ENCODE data around the gene OR10H3. TPM values are rescaled to one million over a fixed set of nuclear protein-coding genes. Genes with fewer than 3 reads are reported as not detected.

OR10H3 gene
- total and polyA plus RNA-seq, 8 donors, result not detected

DNA sequence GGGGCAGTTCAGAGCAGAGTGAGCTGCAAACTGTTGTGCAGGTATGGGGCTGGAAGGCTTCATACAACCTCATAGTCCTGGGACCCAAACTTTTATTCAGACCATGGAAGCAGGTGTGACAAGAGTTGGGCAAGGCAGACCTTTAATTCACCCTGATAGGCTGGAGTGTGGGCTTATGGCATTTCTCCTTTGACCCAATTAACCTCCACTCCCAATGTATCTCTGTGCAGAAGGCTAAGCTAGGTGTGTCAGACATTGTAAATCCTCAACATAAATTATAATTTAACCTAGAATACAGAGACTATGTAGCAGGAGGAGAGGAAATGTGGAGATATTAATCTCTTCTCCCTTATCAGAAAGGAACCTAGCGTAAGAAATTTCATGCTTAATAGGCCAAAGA is 22.1 kb upstream of the OR10H3 start:
- H3K27me3 ChIP-seq, result peaks cover 0 to 19% of the 10 kb centered on the region in 2 donors
- TF ChIP-seq, protein P1, sequence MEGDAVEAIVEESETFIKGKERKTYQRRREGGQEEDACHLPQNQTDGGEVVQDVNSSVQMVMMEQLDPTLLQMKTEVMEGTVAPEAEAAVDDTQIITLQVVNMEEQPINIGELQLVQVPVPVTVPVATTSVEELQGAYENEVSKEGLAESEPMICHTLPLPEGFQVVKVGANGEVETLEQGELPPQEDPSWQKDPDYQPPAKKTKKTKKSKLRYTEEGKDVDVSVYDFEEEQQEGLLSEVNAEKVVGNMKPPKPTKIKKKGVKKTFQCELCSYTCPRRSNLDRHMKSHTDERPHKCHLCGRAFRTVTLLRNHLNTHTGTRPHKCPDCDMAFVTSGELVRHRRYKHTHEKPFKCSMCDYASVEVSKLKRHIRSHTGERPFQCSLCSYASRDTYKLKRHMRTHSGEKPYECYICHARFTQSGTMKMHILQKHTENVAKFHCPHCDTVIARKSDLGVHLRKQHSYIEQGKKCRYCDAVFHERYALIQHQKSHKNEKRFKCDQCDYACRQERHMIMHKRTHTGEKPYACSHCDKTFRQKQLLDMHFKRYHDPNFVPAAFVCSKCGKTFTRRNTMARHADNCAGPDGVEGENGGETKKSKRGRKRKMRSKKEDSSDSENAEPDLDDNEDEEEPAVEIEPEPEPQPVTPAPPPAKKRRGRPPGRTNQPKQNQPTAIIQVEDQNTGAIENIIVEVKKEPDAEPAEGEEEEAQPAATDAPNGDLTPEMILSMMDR (IDR thresholded peaks at IDR 0.05), result no peak
- H3K4me1 ChIP-seq, result no peaks in the 10 kb centered on the region
- H3K27ac ChIP-seq, result no peak overlapping the region
- H3K9me3 ChIP-seq, result no peaks in the 10 kb centered on the region
- no peaks in the 10 kb centered on the region for H3K36me3 ChIP-seq
- no peak overlapping the region for H3K4me3 ChIP-seq
- intact Hi-C loops (cut with DNase I), result no loop called here
- no peak for ATAC-seq
- DNase-seq, result no peak

DNA sequence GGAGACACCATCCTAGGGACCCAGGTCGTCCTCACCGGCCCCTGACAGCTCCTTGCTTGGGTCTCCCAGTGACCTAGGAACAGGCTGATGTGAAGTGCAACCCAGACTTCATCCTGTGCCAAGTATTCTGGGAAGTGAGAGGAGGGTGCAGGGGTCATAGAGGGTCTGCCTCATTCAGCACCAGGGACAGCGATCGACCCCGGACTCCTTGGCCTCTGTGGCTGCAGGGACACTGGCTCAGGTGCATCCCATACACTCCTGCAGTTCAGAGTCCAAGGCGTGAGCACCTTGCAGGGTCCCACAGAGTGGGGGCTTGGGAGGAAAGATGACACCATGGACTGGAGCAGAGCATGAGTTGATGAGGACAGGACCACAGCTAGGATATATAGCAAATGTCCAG is 20.0 kb upstream of the OR10H3 start:
- no peaks in the 10 kb centered on the region for H3K9me3 ChIP-seq
- no peak overlapping the region for H3K27ac ChIP-seq
- H3K27me3 ChIP-seq, result peaks cover 0 to 39% of the 10 kb centered on the region in 2 donors
- no peak for ATAC-seq
- TF ChIP-seq, protein P1 (IDR thresholded peaks at IDR 0.05), result no peak
- intact Hi-C loops (cut with DNase I), result no loop called here
- no peak overlapping the region for H3K4me3 ChIP-seq
- H3K4me1 ChIP-seq, result no peaks in the 10 kb centered on the region
- no peaks in the 10 kb centered on the region for H3K36me3 ChIP-seq
- DNase-seq, result no peak

DNA sequence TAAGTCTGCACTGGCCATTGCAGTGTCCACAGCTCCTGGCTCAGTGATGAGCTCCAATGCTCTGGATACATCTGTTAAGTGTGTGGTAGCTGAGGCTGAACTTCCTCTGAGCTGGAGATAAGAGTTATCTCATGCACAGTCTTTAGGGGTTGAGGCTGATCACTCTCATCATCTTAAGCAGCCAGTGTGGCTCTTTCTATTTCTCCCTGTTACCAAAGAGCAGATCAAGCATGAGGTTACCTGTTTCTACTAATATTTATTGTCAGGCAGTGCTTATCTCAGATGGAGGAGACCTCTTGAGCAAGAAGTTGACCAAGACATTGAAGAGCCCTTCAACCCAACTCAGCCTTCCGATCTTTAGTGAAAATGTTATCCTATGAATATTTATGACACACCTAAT is 16.5 kb upstream of the OR10H3 start:
- intact Hi-C loops (cut with DNase I), result no loop called here
- TF ChIP-seq, protein P1 (IDR thresholded peaks at IDR 0.05), result no peak
- no peak for DNase-seq
- Histone ChIP-seq H3K4me3 (no peak overlapping the region), H3K9me3 (no peaks in the 10 kb centered on the region), H3K27me3 (peaks cover 0 to 71% of the 10 kb centered on the region in 2 donors), H3K36me3 (no peaks in the 10 kb centered on the region), H3K4me1 (no peaks in the 10 kb centered on the region), H3K27ac (no peak overlapping the region)
- no peak for ATAC-seq

DNA sequence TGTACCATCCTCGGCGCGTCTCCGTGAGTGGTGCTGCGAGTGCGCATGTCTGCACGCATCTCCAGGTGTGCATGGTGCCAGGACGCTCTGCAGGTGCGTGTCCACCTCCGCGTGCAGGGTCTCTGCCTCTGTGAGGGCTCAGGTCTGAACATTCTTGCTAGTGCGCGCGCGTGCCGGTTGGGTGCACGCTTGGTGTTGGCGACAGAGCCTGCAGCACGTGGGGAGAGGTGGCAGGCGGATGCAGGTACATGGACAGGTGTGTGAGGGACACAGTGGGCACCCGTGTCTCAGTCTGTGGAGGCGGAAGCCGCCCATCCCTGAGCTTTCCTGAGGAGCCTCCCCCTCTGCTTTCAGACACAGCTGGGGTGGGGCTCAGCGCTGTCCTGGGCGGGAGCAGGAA is 14.8 kb upstream of the OR10H3 start:
- DNase-seq (no peak), ATAC-seq (no peak)
- no peaks in the 10 kb centered on the region for H3K36me3 ChIP-seq
- intact Hi-C loops (cut with DNase I), result no loop called here
- H3K27ac ChIP-seq, result no peak overlapping the region
- H3K9me3 ChIP-seq, result no peaks in the 10 kb centered on the region
- peaks cover 0 to 70% of the 10 kb centered on the region in 2 donors for H3K27me3 ChIP-seq
- no peaks in the 10 kb centered on the region for H3K4me1 ChIP-seq
- H3K4me3 ChIP-seq, result no peak overlapping the region
- TF ChIP-seq, protein P1 (IDR thresholded peaks at IDR 0.05), result no peak

DNA sequence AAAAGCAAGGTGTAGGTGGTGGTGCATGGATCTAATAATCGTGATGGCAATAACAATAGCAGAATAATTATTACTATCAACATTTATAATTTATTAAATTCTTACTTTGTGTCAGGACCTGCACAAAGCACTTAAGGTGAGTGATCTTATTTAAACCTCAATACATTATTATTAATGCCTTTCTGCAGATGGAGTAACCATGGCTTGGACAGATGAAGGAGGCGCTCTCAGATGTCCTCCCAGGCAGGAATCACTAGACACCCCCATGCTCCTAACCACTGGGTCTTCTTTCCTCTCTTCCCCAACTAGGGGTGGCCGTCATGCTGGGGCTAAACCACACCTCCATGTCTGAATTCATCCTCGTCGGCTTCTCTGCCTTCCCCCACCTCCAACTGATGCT is 10.1 kb upstream of the OR10H3 start, which contains the start of gene OR10H2:
OR10H2 (plus strand) TSS at position 301 of the 400 bp plus-strand sequence; CDS start at position 321, 20 bp downstream.
- DNase-seq, result no peak

More for the DNA sequence above, 10.1 kb upstream of the OR10H3 start, which contains the start of gene OR10H2:
- Histone ChIP-seq H3K27me3 (peaks cover 0 to 51% of the 10 kb centered on the region in 2 donors), H3K36me3 (no peaks in the 10 kb centered on the region), H3K27ac (no peak within 1 kb of the TSS), H3K4me3 (no peak within 1 kb of the TSS), H3K9me3 (no peaks in the 10 kb centered on the region), H3K4me1 (no peaks in the 10 kb centered on the region)
- intact Hi-C loops (cut with DNase I), result no loop called here
- TF ChIP-seq, protein P1 (IDR thresholded peaks at IDR 0.05), result no peak
- ATAC-seq, result no peak

Measured in left lung (tissue), 10 donors.